Activated gamma-delta T cell treated with Interleukin-2 at 50 U/mL for 16 hours (primary cell): ENCODE measurements around the gene OR52E1.

ENCODE experiments used
- DNase-seq: peaks from one replicate; pipeline ENCODE4 v3.0.0-alpha.2; 2020

The OR52E1 gene

DNA sequence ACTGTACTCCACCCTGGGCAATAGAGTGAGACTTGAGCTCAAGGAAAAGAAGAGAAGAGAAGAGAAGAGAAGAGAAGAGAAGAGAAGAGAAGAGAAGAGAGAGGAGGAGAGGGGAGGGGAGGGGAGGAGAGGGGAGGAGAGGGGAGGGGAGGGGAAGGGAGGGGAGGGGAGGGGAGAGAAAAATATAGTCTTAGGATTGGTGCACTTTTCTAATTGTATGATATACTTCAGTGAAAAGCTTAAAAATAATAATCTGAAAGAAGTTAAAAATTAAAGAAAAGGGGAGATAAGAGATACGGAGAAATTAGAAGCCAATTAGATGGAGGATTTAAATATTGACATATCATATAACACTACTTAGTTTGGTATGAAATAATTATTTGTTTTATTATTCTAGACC, 49.5 kb downstream of the OR52E1 start:
- no peak for DNase-seq
